ENCODE measurements around the gene GRIK4.

Gene GRIK4

GRCh38 chr11:120818097-120818496, 306.5 kb downstream of the GRIK4 start:
- in situ Hi-C loops (cut with MboI; ENCODE audit: low sequenced_read_pairs, unreplicated experiment) = no loop called here
- no peak for TF ChIP-seq CTCF (IDR thresholded peaks at IDR 0.05; ENCODE audit: borderline replicate concordance, control extremely low read depth, extremely low read depth, insufficient read depth, missing control alignments)
- no peak for DNase-seq (ENCODE audit: low spot score)

DNA sequence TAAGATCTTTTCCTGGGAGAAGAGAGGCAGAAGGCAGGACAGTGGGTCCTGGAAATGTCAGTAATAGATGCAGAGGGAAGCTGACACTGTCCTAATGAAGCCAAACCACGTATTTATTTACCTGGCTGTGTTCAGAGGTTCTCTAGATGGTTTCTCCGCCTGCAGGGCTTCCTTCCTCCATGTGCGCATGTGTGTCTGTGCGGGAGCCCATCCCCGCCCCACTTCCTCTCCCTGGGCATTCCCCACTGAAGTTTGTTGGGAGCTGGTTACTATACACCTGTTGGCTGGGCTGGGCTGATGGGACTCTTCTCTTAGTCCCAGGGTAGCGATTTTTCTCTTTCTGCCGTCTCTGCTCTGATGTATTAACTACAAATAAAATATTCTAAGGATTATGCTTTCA, 307.5 kb downstream of the GRIK4 start:
- in situ Hi-C loops (cut with MboI; ENCODE audit: low sequenced_read_pairs, unreplicated experiment) = no loop called here
- no peak for TF ChIP-seq CTCF (IDR thresholded peaks at IDR 0.05; ENCODE audit: borderline replicate concordance, control extremely low read depth, extremely low read depth, insufficient read depth, missing control alignments)
- DNase-seq (ENCODE audit: low spot score) = no peak

DNA sequence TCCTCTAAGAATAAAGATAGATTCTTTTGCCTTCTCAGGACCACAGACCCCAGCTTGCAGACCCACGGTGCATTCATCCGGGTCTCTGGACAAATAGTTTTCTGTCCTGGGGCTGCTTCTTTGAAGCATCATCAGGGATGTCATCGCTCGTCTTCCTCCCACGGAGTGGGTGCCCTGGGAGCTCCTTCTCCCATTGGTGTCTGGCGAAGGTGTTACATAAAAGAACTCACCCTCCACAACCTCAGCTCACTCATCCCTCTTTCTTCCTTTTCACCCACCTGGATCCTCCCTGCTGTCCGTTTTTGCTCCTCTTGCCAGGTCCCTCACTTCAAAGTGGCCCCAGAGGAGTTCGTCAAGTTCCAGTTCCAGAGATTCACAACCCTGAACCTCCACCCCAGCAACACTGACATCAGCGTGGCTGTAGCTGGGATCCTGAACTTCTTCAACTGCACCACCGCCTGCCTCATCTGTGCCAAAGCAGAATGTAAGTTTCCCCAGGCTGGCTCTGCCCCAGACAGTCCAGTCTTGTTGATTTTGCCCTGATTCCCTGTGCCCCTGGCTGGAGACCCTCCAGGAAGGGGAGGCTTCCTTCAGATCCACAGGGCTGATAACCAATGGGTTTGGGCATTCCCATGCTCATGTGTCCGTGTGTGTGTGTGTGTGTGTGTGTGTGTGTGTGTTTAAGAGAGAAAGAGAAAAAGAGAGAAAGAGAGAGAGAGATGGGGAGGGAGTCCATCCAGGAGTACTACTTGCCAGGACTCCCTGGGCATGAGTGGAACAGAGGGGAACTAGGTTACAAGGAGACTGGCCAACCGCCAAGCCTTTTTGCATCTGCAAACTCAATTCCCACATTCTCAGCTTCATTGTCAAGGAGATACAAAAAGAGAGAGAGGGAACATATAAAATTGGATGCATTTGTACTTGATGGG, 308.2 kb downstream of the GRIK4 start:
- in situ Hi-C loops (cut with MboI; ENCODE audit: low sequenced_read_pairs, unreplicated experiment) = no loop called here
- TF ChIP-seq CTCF (IDR thresholded peaks at IDR 0.05; ENCODE audit: borderline replicate concordance, control extremely low read depth, extremely low read depth, insufficient read depth, missing control alignments) = no peak
- DNase-seq (ENCODE audit: low spot score) = no peak

- in situ Hi-C loops (cut with MboI; ENCODE audit: low sequenced_read_pairs, unreplicated experiment) = no loop called here
Measured at GRCh38 chr11:120823159-120823558, 311.6 kb downstream of the GRIK4 start.

DNA sequence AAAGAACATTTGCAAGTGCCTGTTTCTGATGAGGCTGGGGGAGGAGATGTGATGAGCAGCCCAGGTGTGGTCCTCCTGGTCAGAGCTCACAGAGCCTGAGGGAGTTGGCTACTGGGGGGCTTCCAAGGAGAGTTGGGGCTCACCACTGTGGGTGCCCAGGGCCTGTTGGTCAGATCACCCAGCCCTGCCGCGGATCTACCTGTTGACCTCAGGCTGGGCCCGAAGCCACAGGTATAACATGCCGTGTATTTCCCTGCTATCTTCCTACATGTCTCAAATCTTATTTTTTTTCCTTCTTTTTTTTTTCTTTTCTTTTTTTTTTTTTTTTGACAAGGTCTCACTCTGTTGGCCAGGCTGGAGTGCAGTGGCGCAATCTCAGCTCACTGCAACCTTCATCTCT, 312.7 kb downstream of the GRIK4 start:
- no peak for TF ChIP-seq CTCF (IDR thresholded peaks at IDR 0.05; ENCODE audit: borderline replicate concordance, control extremely low read depth, extremely low read depth, insufficient read depth, missing control alignments)
- no peak for DNase-seq (ENCODE audit: low spot score)
- in situ Hi-C loops (cut with MboI; ENCODE audit: low sequenced_read_pairs, unreplicated experiment) = no loop called here

More at GRCh38 chr11:120823159-120823558, 311.6 kb downstream of the GRIK4 start:
- DNase-seq (ENCODE audit: low spot score) = no peak
- no peak for TF ChIP-seq CTCF (IDR thresholded peaks at IDR 0.05; ENCODE audit: borderline replicate concordance, control extremely low read depth, extremely low read depth, insufficient read depth, missing control alignments)

DNA sequence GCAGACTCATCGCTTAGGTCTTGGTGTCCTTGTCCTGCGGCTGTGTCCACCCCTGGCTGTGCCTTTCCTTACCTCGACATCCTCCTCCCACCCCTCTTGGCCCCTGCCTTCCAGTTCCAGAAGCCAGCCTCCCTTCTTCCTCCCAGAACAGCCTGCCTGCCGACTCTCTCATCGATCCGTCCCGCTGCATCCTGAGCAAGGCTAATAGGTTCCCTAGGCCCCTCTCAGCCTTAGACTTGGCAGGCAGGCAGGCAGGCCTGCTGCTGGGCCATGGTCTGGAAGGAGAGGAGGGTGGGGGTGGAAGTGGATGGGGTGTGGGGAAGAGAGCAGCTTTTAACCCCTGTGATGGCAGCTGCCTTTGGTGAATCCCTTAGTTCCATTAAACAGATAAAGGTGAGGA, 315.6 kb downstream of the GRIK4 start:
- in situ Hi-C loops (cut with MboI; ENCODE audit: low sequenced_read_pairs, unreplicated experiment) = no loop called here
- no peak for DNase-seq (ENCODE audit: low spot score)
- TF ChIP-seq CTCF (IDR thresholded peaks at IDR 0.05; ENCODE audit: borderline replicate concordance, control extremely low read depth, extremely low read depth, insufficient read depth, missing control alignments) = no peak

Data from GM13976 (cell line).